Gastroesophageal sphincter (tissue), 3 donors: ENCODE measurements around the gene VSTM4.

Experiments
- CTCF ChIP-seq, 4 experiments: fragments of 200-600 bp in 2 of 4; fragments of 450-650 bp in 2 of 4; sonication (generic) in 1 of 4; IDR thresholded peaks; one replicate each; pipeline ENCODE4 v1.5.1; 2017 to 2019; ENCODE audit warnings: antibody characterized with exemption in 4 of 4, mild to moderate bottlenecking in 2 of 4, moderate library complexity in 2 of 4
- POLR2AphosphoS5 ChIP-seq: sonication (generic); formaldehyde crosslinking; IDR thresholded peaks from one replicate; pipeline ENCODE4 v1.6.1; 2017; ENCODE audit warnings: antibody characterized with exemption

GRCh38 chr10:49086889-49087288, 28.4 kb downstream of the VSTM4 start:
- no peak for TF ChIP-seq CTCF (IDR thresholded peaks at IDR 0.05)
- no peak for TF ChIP-seq POLR2AphosphoS5
